Measurements from ENCODE around the gene TTC9B.

TTC9B gene

GRCh38 chr19:40234429-40235237, 16.4 kb upstream of the TTC9B start:
- Histone ChIP-seq H3K4me2 (ENCODE audit: low read depth, low read length) (no peak overlapping the region), H3K79me2 (ENCODE audit: low read length) (no peaks in the 10 kb centered on the region), H3K27me3 (replicated peaks; ENCODE audit: insufficient read depth, low read length) (no peaks in the 10 kb centered on the region), H3K4me3 (ENCODE audit: low read length) (no peak overlapping the region), H3F3A (ENCODE audit: insufficient read depth, low read length) (no peaks in the 10 kb centered on the region), H3K36me3 (replicated peaks; ENCODE audit: insufficient read depth, low read length) (no peaks in the 10 kb centered on the region), H3K9me3 (replicated peaks; ENCODE audit: insufficient read depth, low read length) (no peaks in the 10 kb centered on the region), H3K9ac (ENCODE audit: low read length) (no peak overlapping the region), H2AFZ (ENCODE audit: low read length) (no peak overlapping the region), H4K20me1 (ENCODE audit: insufficient read depth, low read length) (no peaks in the 10 kb centered on the region), H3K4me1 (ENCODE audit: low read length) (no peaks in the 10 kb centered on the region), H3K9me2 (replicated peaks; ENCODE audit: insufficient read depth, low read length) (no peaks in the 10 kb centered on the region), H3K27ac (ENCODE audit: low read length) (no peak overlapping the region)
- TF ChIP-seq EZH2phosphoT487 (IDR thresholded peaks at IDR 0.05; ENCODE audit: low read length) (no peak), EZH2 (optimal IDR thresholded peaks at IDR 0.05; ENCODE audit: low read depth, low read length) (no peak), CTCF (IDR thresholded peaks at IDR 0.05; ENCODE audit: low read length) (no peak)
- no peak for DNase-seq

- Histone ChIP-seq H3K9me3 (replicated peaks; ENCODE audit: insufficient read depth, low read length) (no peaks in the 10 kb centered on the region), H3K79me2 (ENCODE audit: low read length) (no peaks in the 10 kb centered on the region), H3K4me3 (ENCODE audit: low read length) (no peak overlapping the region), H3K27me3 (replicated peaks; ENCODE audit: insufficient read depth, low read length) (no peaks in the 10 kb centered on the region), H3K9ac (ENCODE audit: low read length) (no peak overlapping the region), H2AFZ (ENCODE audit: low read length) (no peak overlapping the region), H3K4me1 (ENCODE audit: low read length) (no peaks in the 10 kb centered on the region), H4K20me1 (ENCODE audit: insufficient read depth, low read length) (no peaks in the 10 kb centered on the region), H3K4me2 (ENCODE audit: low read depth, low read length) (no peak overlapping the region), H3K36me3 (replicated peaks; ENCODE audit: insufficient read depth, low read length) (no peaks in the 10 kb centered on the region), H3K9me2 (replicated peaks; ENCODE audit: insufficient read depth, low read length) (no peaks in the 10 kb centered on the region), H3K27ac (ENCODE audit: low read length) (no peak overlapping the region), H3F3A (ENCODE audit: insufficient read depth, low read length) (no peaks in the 10 kb centered on the region)
- no peak for DNase-seq
- TF ChIP-seq CTCF (IDR thresholded peaks at IDR 0.05; ENCODE audit: low read length) (no peak), EZH2 (optimal IDR thresholded peaks at IDR 0.05; ENCODE audit: low read depth, low read length) (no peak), EZH2phosphoT487 (IDR thresholded peaks at IDR 0.05; ENCODE audit: low read length) (no peak)
These were observed 15.7 kb upstream of the TTC9B start for GRCh38 chr19:40233811-40234389.

GRCh38 chr19:40232949-40233810, 15.0 kb upstream of the TTC9B start:
- H2AFZ ChIP-seq (ENCODE audit: low read length), result no peak overlapping the region
- no peaks in the 10 kb centered on the region for H3K27me3 ChIP-seq (replicated peaks; ENCODE audit: insufficient read depth, low read length)
- TF ChIP-seq EZH2phosphoT487 (IDR thresholded peaks at IDR 0.05; ENCODE audit: low read length) (no peak), CTCF (IDR thresholded peaks at IDR 0.05; ENCODE audit: low read length) (no peak), EZH2 (optimal IDR thresholded peaks at IDR 0.05; ENCODE audit: low read depth, low read length) (no peak)
- DNase-seq, result no peak
- H3K9me3 ChIP-seq (replicated peaks; ENCODE audit: insufficient read depth, low read length), result no peaks in the 10 kb centered on the region
- no peak overlapping the region for H3K27ac ChIP-seq (ENCODE audit: low read length)
- no peaks in the 10 kb centered on the region for H3K9me2 ChIP-seq (replicated peaks; ENCODE audit: insufficient read depth, low read length)
- H3K36me3 ChIP-seq (replicated peaks; ENCODE audit: insufficient read depth, low read length), result no peaks in the 10 kb centered on the region
- no peaks in the 10 kb centered on the region for H4K20me1 ChIP-seq (ENCODE audit: insufficient read depth, low read length)
- H3K4me2 ChIP-seq (ENCODE audit: low read depth, low read length), result no peak overlapping the region
- no peak overlapping the region for H3K9ac ChIP-seq (ENCODE audit: low read length)
- no peaks in the 10 kb centered on the region for H3K79me2 ChIP-seq (ENCODE audit: low read length)
- no peaks in the 10 kb centered on the region for H3F3A ChIP-seq (ENCODE audit: insufficient read depth, low read length)
- no peaks in the 10 kb centered on the region for H3K4me1 ChIP-seq (ENCODE audit: low read length)
- no peak overlapping the region for H3K4me3 ChIP-seq (ENCODE audit: low read length)

Data from MM.1S (cell line).